Subcutaneous abdominal adipose tissue (tissue), 5 donors: ENCODE measurements around the gene MAST3.
"Not testable (repeated sequence)": the region's sequence is repeated elsewhere in the genome, so short reads cannot be mapped to it uniquely, and the experiment has no call there.

Experiments
- H3K27ac ChIP-seq: one replicate; pipeline ENCODE4 v1.7.0; 2013; ENCODE audit warnings: low read depth, mild to moderate bottlenecking, inconsistent platforms, low read length, moderate library complexity
- H3K27me3 ChIP-seq, 5 donors: one replicate each; pipeline ENCODE4 v1.7.0; 2013; ENCODE audit warnings: low read length in 5 of 5, inconsistent platforms in 1 of 5; ENCODE audit not compliant: control insufficient read depth in 5 of 5, insufficient read depth in 4 of 5
- H3K36me3 ChIP-seq, 5 donors: one replicate each; pipeline ENCODE4 v1.7.0; 2013; ENCODE audit warnings: low read length in 5 of 5; ENCODE audit not compliant: control insufficient read depth in 5 of 5, insufficient read depth in 5 of 5
- H3K4me1 ChIP-seq, 5 donors: one replicate each; pipeline ENCODE4 v1.7.0; 2013; ENCODE audit warnings: low read length in 5 of 5, mild to moderate bottlenecking in 3 of 5, moderate library complexity in 1 of 5; ENCODE audit not compliant: control insufficient read depth in 5 of 5, insufficient read depth in 5 of 5
- H3K4me3 ChIP-seq, 5 donors: one replicate each; pipeline ENCODE4 v1.7.0; 2013; ENCODE audit warnings: low read length in 5 of 5, low read depth in 1 of 5
- H3K9ac ChIP-seq, 5 donors: one replicate each; pipeline ENCODE4 v1.7.0; 2013; ENCODE audit warnings: low read length in 5 of 5, mild to moderate bottlenecking in 4 of 5, moderate library complexity in 3 of 5
- H3K9me3 ChIP-seq, 5 donors: one replicate each; pipeline ENCODE4 v1.7.0; 2013; ENCODE audit warnings: low read length in 5 of 5; ENCODE audit not compliant: control insufficient read depth in 5 of 5
- donor health status: healthy.
- donor health status: healthy.
- donor health status: healthy.
- donor health status: healthy.
- donor health status: healthy.

Gene MAST3

DNA sequence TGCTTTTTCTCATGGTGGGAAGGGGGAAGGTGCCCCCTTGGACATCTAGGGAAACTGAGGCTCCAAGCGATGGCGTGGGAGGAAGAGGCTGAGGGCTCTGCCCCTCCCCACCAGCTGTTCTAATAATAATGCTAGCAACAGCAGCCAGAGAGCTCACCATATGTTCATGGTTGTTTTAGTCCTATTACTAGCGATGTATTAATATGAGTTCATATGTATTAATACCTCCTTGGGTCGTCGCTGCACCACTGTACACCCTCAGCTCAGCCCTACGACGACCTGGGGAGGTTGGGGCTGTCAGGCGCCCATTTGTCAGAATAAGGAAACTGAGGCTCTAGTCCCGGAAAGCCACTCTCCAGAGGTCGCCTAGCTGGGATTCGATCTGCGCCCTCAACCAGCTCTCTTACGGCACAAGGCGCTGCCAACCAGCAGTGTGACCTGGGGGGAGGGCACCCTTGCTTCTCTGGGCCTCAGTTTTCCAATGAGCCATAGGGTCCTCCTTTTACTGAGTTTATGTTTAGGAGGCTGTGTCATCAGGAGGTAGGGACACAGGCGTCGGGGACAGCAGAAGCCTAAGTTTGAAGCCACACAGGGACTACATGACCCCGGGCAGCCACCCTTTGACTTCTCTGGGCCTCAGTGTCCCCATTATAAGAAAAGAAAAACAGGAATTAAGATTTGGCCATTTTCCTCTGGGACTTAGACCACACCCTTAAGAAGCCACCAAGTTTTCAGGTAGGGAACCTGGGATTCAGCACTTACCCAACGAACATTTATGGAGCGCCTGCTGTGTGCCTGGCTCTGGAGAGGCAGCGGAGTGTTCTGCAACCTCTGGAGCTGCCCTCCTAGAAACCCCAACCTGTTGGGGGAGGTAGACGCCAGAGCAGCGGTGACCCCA is 664 bp downstream of the MAST3 start:
- no peak overlapping the region for H3K27ac ChIP-seq
- peak overlapping the region in 4 of 5 donors; percentile 55 to 84 (median 76) for H3K9ac ChIP-seq
- H3K9me3 ChIP-seq = no peaks in the 10 kb centered on the region
- no peaks in the 10 kb centered on the region for H3K36me3 ChIP-seq
- H3K27me3 ChIP-seq = peaks cover 0 to 13% (median 0%) of the 10 kb centered on the region in 5 donors
- peaks cover 0 to 26% (median 21%) of the 10 kb centered on the region in 5 donors for H3K4me1 ChIP-seq
- peak overlapping the region; percentile 54 to 80 (median 71) for H3K4me3 ChIP-seq

DNA sequence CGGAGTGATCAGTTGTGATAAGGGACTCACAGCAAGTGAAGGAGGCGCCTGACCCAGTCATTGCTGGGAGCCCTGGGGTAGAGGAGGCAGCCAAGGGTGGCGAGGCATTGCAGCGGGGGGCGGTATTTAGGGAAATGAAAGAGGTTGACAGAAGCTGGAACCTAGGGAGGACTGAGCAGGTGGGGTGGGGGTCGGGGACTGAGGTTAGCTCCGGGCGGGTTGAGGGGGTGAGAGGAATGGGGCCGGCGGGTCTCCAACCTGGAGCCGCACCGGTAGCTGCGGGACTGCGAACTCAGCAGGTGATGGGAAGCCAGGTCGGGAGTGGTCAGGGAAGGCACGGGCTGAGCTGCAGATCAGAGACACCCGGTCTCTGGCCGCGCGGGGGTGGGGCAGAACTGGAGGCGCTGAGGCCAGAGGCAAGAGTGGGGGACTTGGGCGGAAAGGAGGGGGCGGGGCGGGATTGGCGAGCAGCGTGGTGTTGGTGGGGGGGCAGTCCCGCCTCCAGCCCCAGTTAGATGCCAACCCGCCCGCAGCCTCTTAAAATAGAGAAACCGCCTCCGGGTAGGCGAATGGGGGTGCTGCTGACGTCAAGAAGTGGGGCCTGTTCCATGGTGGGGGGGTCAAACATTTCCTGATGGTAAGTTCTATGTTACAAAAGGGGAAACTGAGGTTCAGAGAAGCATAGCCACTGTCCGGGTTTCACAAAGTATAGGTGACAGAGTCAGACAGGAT is 1.5 kb downstream of the MAST3 start:
- no peak overlapping the region for H3K27ac ChIP-seq
- peaks cover 1 to 31% (median 24%) of the 10 kb centered on the region in 5 donors for H3K4me1 ChIP-seq
- H3K9me3 ChIP-seq = no peaks in the 10 kb centered on the region
- H3K9ac ChIP-seq = no peak overlapping the region
- H3K36me3 ChIP-seq = no peaks in the 10 kb centered on the region
- H3K4me3 ChIP-seq = peak overlapping the region in 1 of 5 donors; percentile 71
- peaks cover 0 to 13% (median 0%) of the 10 kb centered on the region in 5 donors for H3K27me3 ChIP-seq

DNA sequence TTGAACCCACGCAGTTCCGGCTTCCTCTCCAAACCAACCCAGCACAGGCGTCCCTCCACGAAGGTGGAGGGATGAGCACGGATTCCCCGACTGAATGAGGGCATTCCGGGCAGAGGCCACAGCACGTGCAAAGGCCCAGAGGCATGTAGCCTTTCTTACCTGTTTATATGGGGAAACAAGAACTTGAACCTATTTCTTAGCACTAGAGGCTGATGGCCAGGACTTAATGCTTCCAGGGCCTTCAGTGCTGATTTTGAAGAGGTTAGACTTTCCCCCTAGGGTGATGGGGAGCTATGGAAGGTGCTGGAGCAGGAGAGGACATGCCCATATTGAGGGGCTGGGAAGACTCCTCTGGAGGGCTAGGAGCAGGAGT is 2.0 kb downstream of the MAST3 start:
- H3K4me1 ChIP-seq = peaks cover 1 to 37% (median 30%) of the 10 kb centered on the region in 5 donors
- peaks cover 0 to 13% (median 0%) of the 10 kb centered on the region in 5 donors for H3K27me3 ChIP-seq
- H3K27ac ChIP-seq = no peak overlapping the region
- H3K9ac ChIP-seq = no peak overlapping the region
- no peak overlapping the region for H3K4me3 ChIP-seq
- H3K36me3 ChIP-seq = no peaks in the 10 kb centered on the region
- H3K9me3 ChIP-seq = no peaks in the 10 kb centered on the region

- Histone ChIP-seq H3K27ac (no peak overlapping the region), H3K36me3 (no peaks in the 10 kb centered on the region), H3K4me1 (peaks cover 1 to 44% (median 33%) of the 10 kb centered on the region in 5 donors), H3K9me3 (no peaks in the 10 kb centered on the region), H3K4me3 (no peak overlapping the region), H3K9ac (no peak overlapping the region), H3K27me3 (peaks cover 0 to 13% (median 0%) of the 10 kb centered on the region in 5 donors)
Measured at GRCh38 chr19:18100710-18101109, 3.1 kb downstream of the MAST3 start.

DNA sequence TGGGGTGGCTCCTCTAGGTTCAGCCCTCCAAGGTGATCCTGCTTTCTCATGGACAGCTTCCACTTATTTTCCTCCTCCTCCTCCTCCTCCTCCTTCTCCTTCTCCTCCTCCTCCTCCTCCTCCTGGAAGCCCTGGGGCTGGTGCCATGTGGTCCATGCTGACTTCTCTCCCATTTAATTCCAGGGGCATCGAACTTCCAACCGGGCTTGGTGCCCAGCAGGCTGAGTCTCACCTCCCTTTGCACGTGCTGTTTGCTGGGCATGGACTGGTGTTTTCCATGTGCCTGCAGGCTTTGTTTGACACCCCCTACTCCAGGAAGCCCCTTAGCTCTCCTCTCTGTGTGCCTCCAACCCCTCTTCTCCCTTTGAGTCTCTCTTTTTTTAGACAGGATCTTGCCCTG is 3.7 kb downstream of the MAST3 start:
- Histone ChIP-seq H3K4me3 (no peak overlapping the region), H3K9ac (no peak overlapping the region), H3K9me3 (no peaks in the 10 kb centered on the region), H3K27me3 (peaks cover 0 to 13% (median 0%) of the 10 kb centered on the region in 5 donors), H3K27ac (no peak overlapping the region), H3K4me1 (peaks cover 1 to 44% (median 33%) of the 10 kb centered on the region in 5 donors), H3K36me3 (no peaks in the 10 kb centered on the region)

DNA sequence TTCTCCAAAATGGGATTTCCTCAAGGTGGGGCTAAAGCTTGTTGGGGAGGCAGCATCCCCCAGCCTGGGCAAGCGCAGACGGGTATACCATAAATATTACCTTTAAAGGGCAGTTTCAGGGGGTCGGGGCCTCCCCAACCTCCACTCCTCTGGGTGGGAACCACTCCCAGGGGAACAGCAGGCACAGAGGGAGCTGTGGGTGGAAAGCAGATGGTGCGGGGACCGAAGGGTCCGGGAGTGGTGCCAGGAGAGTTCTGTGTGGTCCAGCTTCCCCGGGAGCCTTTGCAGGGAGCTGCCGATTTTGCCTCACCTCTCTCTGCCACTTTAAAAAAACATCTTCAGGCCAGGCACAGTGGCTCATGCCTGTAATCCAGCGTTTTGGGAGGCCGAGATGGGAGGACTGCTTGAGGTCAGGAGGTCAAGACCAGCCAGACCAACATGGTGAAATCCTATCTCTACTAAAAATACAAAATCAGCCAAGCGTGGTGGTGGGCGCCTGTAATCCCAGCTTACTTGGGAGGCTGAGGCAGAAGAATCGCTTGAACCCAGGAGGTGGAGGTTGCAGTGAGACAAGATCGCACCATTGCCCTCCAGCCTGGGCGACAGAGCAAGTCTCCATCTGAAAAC is 5.5 kb downstream of the MAST3 start:
- Histone ChIP-seq H3K27ac (no peak overlapping the region), H3K9ac (no peak overlapping the region), H3K36me3 (no peaks in the 10 kb centered on the region), H3K9me3 (no peaks in the 10 kb centered on the region), H3K27me3 (peaks cover 0 to 13% (median 0%) of the 10 kb centered on the region in 5 donors), H3K4me1 (peaks cover 1 to 41% (median 26%) of the 10 kb centered on the region in 5 donors), H3K4me3 (no peak overlapping the region)

DNA sequence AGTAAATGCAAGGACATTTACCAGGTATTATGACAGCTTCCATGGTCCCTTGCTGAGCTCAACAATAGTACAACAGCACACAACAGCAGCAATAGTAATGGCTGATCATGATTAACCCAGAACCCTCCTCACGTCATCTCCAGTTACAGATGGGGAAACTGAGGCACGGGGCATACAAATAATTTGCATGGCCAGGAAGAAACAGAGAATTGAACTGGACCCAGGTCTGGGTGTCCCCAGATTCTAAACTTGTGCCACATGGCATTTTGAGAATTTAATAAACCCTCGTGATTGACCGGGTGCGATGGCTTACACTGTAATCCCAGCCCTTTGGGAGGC is 7.2 kb downstream of the MAST3 start:
- Histone ChIP-seq H3K4me1 (peaks cover 1 to 43% (median 29%) of the 10 kb centered on the region in 5 donors), H3K27me3 (peaks cover 0 to 1% (median 0%) of the 10 kb centered on the region in 5 donors), H3K9me3 (no peaks in the 10 kb centered on the region), H3K9ac (peak overlapping the region in 4 of 5 donors; percentile 62 to 86 (median 72)), H3K4me3 (peak overlapping the region; percentile 56 to 86 (median 67)), H3K27ac (peak overlapping the region; percentile 80), H3K36me3 (no peaks in the 10 kb centered on the region)

DNA sequence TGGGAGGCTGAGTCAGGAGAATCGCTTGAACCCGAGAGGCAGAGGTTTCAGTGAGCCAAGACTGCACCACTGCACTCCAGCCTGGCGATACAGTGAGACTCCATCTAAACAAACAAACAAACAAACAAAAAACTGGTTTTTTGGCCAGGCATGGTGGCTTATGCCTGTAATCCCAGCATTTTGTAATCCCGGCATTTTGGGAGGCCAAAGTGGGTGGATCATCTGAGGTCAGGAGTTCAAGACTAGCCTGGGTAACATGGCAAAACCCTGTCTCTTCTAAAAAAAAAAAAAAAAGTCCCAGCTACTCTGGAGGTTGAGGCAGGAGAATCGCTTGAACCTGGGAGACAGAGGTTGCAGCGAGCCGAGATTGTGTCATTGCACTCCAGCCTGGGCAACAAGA is 7.7 kb downstream of the MAST3 start:
- peaks cover 1 to 48% (median 31%) of the 10 kb centered on the region in 5 donors for H3K4me1 ChIP-seq
- H3K9me3 ChIP-seq, H3K27ac ChIP-seq, H3K27me3 ChIP-seq, H3K36me3 ChIP-seq, H3K9ac ChIP-seq: not testable (repeated sequence)
- H3K4me3 ChIP-seq = peak overlapping the region in 1 of 5 donors; percentile 86

DNA sequence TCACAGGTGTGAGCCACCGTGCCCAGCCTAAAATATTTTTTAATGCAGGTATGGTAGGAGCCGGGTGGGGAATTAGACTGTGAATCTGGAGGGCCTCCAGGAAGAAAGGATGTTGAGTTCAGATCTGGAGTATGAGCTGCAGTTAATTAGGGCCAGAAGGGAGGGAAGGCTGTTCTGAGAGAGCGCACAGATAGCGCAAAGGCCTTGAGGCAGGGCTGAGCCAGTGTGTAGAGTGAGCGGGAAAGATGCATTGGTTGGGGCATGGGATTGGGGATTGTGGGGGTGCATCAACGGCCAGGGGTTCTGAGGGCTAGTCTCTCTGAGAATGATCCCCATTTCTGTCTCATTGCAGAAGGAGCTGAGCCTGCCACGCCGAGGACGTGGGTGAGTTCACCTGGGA is 9.7 kb downstream of the MAST3 start:
- H3K4me3 ChIP-seq = no peak overlapping the region
- H3K9me3 ChIP-seq = no peaks in the 10 kb centered on the region
- peaks cover 3 to 47% (median 38%) of the 10 kb centered on the region in 5 donors for H3K4me1 ChIP-seq
- H3K36me3 ChIP-seq = peaks cover 0 to 3% (median 0%) of the 10 kb centered on the region in 5 donors
- H3K27ac ChIP-seq = no peak overlapping the region
- H3K27me3 ChIP-seq = no peaks in the 10 kb centered on the region
- no peak overlapping the region for H3K9ac ChIP-seq
